Fibroblast of gingiva (primary cell): ENCODE data around the gene CPS1.
A peak's percentile ranks its signal among the peaks of the same experiment; 100 is the strongest.

ENCODE experiments used
- DNase-seq: peaks from one replicate; pipeline ENCODE4 v3.0.0-alpha.2; 2011; ENCODE audit warnings: low read depth

Gene CPS1

GRCh38 chr2:210606001-210606400 is 49.6 kb downstream of the CPS1 start:
- no peak for DNase-seq

- no peak for DNase-seq
Measured at GRCh38 chr2:210611466-210611865, 55.1 kb downstream of the CPS1 start.

GRCh38 chr2:210616074-210616473 is 59.7 kb downstream of the CPS1 start:
- peak; percentile 34 for DNase-seq

GRCh38 chr2:210617318-210617717 is 60.9 kb downstream of the CPS1 start:
- no peak for DNase-seq

GRCh38 chr2:210617732-210618330 is 61.4 kb downstream of the CPS1 start:
- peak; percentile 34 for DNase-seq

GRCh38 chr2:210620456-210620855 is 64.1 kb downstream of the CPS1 start:
- peak; percentile 2 for DNase-seq

- no peak for DNase-seq
Measured at GRCh38 chr2:210623506-210623905, 67.1 kb downstream of the CPS1 start.

GRCh38 chr2:210626849-210627248 is 70.5 kb downstream of the CPS1 start:
- no peak for DNase-seq

- DNase-seq: no peak
Measured at GRCh38 chr2:210630873-210631560, 74.6 kb downstream of the CPS1 start.

GRCh38 chr2:210633699-210634098 is 77.3 kb downstream of the CPS1 start:
- no peak for DNase-seq

- no peak for DNase-seq
Measured at GRCh38 chr2:210635257-210635656, 78.9 kb downstream of the CPS1 start.

- DNase-seq: no peak
Measured at GRCh38 chr2:210642333-210642732, 85.9 kb downstream of the CPS1 start.

GRCh38 chr2:210647151-210647550 is 90.8 kb downstream of the CPS1 start:
- DNase-seq: no peak

- DNase-seq: no peak
Measured at GRCh38 chr2:210654091-210654490, 97.7 kb downstream of the CPS1 start.

GRCh38 chr2:210655229-210655975 is 99.0 kb downstream of the CPS1 start:
- peak; percentile 59 for DNase-seq

- no peak for DNase-seq
Measured at GRCh38 chr2:210657874-210658273, 101.5 kb downstream of the CPS1 start.

- DNase-seq: no peak
Measured at GRCh38 chr2:210660751-210661150, 104.4 kb downstream of the CPS1 start.

GRCh38 chr2:210662560-210662959 is 106.2 kb downstream of the CPS1 start:
- no peak for DNase-seq

- peak; percentile 41 for DNase-seq
Measured at GRCh38 chr2:210663631-210664089, 107.3 kb downstream of the CPS1 start.

- DNase-seq: peak; percentile 73
Measured at GRCh38 chr2:210667711-210668110, 111.3 kb downstream of the CPS1 start.

- no peak for DNase-seq
Measured at GRCh38 chr2:210671065-210671464, 114.7 kb downstream of the CPS1 start.

- DNase-seq: no peak
Measured at GRCh38 chr2:210673117-210673516, 116.7 kb downstream of the CPS1 start.

- no peak for DNase-seq
Measured at GRCh38 chr2:210676067-210676466, 119.7 kb downstream of the CPS1 start.
